PFSK-1 (cell line): ENCODE data around the gene TMEM54.

ENCODE experiments used
- POLR2AphosphoS5 ChIP-seq: IDR thresholded peaks from 2 replicates; pipeline ENCODE4 v1.6.1; 2012; ENCODE audit warnings: low read depth, mild to moderate bottlenecking, control low read depth, low read length, moderate library complexity
- REST ChIP-seq, 2 experiments: IDR thresholded peaks; 2 replicates each; pipeline versions ENCODE4 v1.6.1 to v1.8.0; 2011 to 2012; ENCODE audit warnings: low read depth in 2 of 2, low read length in 2 of 2, control low read depth in 1 of 2, inconsistent platforms in 1 of 2, mild to moderate bottlenecking in 1 of 2, moderate library complexity in 1 of 2; ENCODE audit not compliant: insufficient read depth in 1 of 2
- SIN3A ChIP-seq: IDR thresholded peaks from 2 replicates; pipeline ENCODE4 v1.6.1; 2012; ENCODE audit warnings: mild to moderate bottlenecking, low read length, moderate library complexity, borderline replicate concordance; ENCODE audit not compliant: insufficient read depth
- TAF1 ChIP-seq: IDR thresholded peaks from 2 replicates; pipeline ENCODE4 v1.6.1; 2012; ENCODE audit warnings: low read length, control low read depth, borderline replicate concordance; ENCODE audit not compliant: insufficient read depth

- TF ChIP-seq POLR2AphosphoS5 (no peak), REST (IDR thresholded peaks at IDR 0.05; ENCODE audit: insufficient read depth in 1 of 2, low read depth in 2 of 2, low read length in 2 of 2) (no peak), TAF1 (no peak), SIN3A (no peak)
These were observed 29.1 kb downstream of the TMEM54 start for GRCh38 chr1:32872192-32872460.
